Mucosa of gallbladder (tissue), 1 donor: ENCODE measurements around the gene ATXN1. TPM values are rescaled to one million over a fixed set of nuclear protein-coding genes. Genes with fewer than 3 reads are reported as not detected.

Source experiments
- DNase-seq: peaks from one replicate; pipeline ENCODE4 v3.0.0-alpha.2; 2020; ENCODE audit warnings: low spot score
- total RNA-seq: library from RNA; stranded (reverse); gene quantifications from one replicate; pipeline ENCODE4 v1.2.1, GENCODE V29; 2021
- donor health status: DM: no; HTN: no; CAD: no.

ATXN1 gene
- total RNA-seq, 1 donor from 2014 or later: 71.0 TPM

- DNase-seq: no peak
These were observed 320.5 kb downstream of the ATXN1 start for GRCh38 chr6:16440636-16441212.

DNA sequence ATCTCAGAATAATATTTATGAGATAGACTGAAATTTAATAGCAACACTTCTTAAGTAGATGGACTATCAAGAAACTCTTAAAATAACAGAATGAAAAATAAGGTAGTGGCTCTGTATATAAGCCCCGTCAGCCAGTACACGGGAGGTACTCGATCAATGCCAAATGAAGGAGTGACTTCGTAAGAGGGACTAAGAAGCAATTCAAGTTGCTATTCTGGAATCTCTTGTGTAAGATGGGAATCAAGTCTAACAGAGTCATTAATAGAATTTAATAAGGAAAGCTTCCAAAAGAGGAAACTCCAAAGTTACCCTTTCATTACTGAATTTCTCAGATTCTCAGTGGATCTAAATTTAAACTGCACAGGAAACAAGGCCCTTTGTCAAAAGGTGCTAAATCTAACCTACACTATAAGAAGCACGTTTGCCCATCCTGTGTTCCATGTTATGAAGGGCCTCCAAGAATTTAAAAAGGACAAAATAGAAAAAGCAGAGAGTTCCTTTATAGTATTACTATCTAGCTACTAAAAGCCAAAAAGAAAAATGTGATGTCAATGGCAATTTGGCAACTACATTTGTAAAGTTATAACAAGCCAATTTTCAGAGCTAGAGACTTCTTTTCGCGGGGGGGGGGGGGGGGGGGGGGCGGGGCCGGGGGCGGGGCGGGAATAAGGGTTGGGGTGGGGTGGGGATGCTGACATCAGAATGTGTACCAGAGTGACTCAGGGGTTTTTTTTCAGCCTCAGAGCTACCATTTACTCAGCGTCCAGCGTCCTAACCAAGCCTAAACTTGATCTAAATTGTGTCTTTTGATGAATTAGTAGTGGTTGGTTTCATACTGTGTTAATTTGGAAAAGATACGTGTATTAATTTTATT is 322.3 kb downstream of the ATXN1 start:
- no peak for DNase-seq

DNA sequence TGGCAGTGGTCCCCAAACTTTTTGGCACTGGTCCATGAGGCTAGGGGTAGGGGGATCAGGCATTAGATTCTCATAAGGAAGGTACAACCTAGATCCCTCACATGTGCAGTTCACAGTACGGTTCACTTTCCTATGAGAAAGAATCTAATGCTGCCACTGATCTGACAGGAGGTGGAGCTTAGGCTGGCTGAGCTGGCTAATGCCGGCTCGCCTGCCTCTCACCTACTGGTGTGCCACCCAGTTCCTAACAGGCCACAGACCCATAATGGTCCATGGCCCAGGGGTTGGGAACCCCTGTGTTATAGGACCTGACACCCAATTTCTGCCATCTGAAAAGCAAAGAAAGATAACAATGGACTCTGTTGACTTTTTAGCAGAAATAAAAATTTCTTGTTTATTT is 323.3 kb downstream of the ATXN1 start:
- DNase-seq: no peak

GRCh38 chr6:16437095-16437494 is 324.2 kb downstream of the ATXN1 start:
- DNase-seq: no peak

GRCh38 chr6:16436550-16436949 is 324.7 kb downstream of the ATXN1 start:
- DNase-seq: no peak

GRCh38 chr6:16434885-16435284 is 326.4 kb downstream of the ATXN1 start:
- no peak for DNase-seq

DNA sequence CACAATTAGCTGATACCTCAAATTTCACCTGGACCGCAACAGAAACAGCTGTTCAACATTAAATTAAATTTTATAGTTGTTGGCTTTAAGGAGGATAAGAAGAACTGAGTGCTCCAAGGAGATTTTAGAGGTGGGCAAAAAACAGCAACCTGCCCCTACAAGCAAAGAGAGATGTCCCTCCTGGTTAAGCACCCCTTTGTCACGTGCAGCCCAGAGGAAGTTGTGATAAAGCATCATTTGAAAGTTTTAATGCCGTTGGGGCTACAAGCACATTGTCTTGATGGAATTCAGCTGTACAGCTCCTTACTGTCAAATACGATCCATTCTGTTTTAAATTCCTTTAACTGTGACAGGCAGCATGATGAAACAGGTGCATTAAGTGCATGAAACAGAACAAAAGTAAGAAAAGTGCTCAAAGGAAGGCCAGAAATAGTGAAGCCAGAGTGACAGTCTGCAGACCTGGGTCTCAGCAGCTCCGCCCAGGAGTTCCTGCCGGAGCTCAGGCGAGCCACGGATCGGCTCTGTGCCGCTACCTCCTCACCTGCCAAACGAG is 327.8 kb downstream of the ATXN1 start:
- DNase-seq: no peak

DNA sequence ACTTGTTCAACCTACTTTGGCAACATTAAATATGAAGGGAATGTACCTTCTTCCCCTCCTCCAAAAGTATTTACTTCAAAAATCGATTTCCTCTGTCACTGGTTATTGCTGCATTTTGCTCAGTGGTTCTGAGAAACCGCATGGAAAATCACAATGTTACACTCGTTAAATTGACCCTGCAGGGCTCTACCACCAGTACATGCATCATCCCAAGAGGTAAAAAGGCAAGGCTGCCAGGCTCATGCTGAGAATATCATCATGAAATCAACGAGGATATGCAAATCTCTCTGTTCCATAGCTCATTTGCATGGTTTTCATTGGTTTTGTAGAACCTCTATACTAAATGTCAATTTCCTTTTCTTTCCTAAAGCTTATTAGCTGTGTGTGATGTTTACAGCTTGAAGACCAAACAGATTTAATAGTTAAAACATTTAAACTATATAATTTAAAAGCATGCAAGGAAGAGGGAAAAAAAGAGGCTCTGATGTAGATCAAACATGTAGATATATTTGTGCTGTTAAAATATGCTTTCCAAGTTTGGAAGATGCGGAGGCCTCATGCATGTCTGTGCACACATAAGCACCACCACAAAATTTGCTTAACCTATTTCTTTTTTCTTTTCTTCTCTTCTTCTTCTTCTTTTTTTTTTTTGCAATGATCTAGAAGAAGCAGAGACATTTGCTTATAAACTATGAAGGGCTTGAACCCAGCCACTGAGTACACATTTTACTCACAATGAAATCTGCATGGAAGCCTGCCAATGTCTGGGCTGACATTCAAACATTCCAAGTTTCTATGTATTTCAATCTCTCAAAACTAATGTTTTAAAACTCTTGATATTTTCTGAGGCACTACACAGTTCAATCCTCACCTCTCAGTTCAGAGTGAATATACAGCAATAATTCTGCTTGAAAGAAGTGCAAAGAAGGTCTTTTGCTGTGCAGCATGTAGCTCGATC is 328.9 kb downstream of the ATXN1 start:
- peak; percentile 36 for DNase-seq

DNA sequence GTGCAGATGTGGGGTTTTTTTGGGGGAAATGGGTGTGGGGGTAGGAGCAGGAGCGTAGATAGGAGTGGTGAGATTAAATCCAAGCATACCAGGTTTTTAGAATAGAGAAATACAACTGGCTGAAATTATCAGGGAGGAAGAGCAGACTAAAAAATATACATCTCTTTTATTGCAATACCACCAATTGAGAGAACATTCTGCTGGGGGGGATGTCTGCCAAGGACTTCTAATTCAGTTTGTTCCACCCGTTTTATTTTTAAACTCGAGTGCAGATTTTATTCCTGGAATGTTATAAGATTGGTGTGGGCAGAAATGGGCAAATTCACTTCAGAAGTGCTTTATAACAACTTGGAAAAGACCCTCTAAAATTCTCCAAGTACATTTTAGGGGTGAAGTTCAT is 330.2 kb downstream of the ATXN1 start:
- DNase-seq: no peak

DNA sequence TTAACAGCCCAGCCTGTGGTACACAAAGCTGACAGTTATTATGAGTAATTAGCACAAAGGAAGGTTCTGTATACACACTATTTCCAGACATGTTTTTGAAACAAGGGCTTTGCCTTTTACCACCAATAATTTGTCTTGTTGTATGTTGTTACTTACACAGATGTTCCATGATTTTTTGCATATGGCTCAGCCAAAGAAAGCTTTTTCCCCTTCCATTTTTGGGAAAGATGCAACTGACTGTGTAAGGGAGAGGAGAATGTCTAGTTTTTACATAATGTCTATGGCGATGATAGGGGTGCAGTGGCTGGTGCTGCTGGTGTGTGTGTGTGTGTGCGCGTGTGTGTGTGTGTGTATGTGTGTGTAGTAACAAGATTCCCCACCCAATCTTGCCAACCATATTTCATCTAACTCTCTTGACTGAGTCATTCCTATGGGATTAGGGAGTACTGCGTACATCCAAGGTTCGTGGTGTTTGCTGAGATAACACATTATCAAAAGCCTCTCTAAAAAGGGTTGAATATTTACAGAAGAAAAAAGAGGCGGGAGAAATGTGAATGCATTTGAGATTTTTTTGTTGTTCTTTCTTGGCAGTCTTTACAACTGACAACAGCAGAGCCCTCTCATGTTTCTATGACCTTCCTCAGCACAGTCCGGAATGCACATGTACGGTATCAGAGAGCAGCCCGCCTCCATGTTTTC is 330.7 kb downstream of the ATXN1 start:
- no peak for DNase-seq

DNA sequence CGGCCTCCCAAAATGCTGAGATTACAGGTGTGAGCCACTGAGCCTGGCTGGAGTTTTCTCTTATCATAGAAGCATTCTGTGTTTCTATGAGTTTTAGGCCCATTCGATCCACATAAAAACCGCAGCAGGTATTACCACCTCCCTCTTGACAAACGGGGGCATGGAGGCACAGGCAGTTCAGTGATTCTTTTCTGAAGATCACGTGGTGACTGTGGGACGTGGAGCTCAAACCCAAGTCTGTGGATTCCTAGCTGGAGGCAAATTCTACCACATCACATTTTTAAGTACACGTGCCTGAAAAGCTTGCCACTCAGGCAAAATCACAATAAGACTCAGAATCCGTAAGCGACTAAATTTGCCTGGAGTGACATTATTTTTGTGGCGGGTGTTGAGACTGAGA is 331.6 kb downstream of the ATXN1 start:
- no peak for DNase-seq

DNA sequence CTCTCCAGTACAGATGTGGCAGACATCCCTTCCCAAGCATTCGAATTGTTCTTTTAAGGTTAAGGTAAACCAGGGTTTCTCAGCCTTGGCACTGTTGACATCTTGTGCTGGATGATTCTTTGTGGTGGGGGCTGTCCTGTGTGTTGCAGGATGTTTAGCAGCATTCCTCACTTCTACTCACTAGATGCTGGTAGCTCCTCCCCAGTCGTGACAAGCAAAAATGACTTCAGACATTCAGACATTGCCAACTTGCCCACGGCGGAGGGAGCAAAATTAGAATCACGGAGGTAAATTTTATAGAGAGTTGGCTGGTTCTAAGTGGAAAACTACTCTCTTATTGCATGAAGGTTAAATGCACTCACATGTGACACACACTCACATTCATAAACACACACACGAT is 334.1 kb downstream of the ATXN1 start:
- no peak for DNase-seq

- DNase-seq: no peak
These were observed 335.2 kb downstream of the ATXN1 start for GRCh38 chr6:16425881-16426615.

GRCh38 chr6:16421462-16421960 is 339.7 kb downstream of the ATXN1 start:
- DNase-seq: no peak

GRCh38 chr6:16420715-16421461 is 340.4 kb downstream of the ATXN1 start:
- DNase-seq: no peak

DNA sequence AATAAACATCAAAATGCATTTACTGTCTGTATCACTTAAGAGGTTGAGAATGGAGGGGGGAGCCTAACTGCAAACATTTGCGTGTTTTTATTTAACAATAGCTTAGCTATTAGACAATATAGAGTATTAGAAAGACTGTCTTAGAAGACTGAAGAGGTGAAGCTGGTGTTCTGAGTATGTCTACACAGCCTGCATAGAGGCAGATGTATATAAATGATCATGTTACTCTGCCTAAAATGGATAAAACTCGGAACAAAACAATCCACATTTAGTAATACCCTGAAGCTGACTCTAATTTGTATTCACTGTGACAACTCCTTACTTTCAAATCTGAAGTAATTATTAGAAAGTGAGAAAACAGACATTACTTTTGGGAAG is 340.9 kb downstream of the ATXN1 start:
- DNase-seq: no peak

DNA sequence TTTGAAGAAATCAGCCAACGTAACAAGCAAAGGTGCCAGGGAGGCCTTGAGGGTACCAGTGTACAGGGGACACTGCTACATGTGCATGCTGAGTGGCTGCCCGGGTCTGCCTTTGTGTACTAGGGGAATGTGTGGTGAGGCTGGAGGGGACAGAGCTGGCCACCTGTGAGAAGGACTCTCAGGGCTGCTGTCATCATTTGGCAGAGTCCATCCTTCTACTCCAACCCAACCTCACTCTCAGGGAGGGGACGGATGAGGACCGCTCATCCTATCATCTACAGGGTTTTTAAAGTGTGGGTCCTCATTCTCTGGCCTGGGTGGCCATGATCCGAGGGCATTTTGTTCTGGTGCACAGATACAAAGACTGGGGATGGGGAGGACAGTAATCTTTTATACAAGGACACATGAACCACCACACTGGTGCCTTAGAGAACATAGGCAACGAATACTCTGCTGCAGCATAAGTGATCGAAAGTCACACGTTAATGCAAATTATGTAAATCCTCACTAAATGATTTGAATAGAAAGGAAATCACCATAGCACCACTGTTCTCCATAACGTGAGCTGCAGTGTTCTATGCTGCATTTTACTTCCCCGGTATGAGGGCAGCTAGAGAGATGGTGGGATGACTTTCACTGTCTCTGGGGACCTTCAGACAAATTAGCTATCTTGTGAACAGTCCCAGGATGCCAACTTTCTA is 341.5 kb downstream of the ATXN1 start:
- DNase-seq: no peak

DNA sequence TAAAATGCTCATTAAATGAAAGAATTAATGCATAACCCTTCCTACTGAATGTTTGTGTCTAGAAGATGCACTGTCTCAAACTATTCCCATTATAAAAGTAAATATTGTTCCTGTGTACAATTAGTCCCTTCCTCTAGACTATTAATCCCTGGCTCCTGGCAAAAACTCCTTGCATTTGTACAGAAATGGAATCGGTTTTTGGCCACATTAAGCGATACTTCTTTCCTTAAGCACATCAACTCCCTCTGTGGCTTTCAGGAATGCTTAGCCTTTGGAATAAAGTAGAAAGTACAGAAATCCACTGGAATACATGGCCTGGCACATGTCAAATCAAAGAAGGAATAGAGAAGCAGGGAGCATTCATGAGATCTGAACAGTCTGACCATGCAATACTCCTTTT is 343.1 kb downstream of the ATXN1 start:
- DNase-seq: no peak

DNA sequence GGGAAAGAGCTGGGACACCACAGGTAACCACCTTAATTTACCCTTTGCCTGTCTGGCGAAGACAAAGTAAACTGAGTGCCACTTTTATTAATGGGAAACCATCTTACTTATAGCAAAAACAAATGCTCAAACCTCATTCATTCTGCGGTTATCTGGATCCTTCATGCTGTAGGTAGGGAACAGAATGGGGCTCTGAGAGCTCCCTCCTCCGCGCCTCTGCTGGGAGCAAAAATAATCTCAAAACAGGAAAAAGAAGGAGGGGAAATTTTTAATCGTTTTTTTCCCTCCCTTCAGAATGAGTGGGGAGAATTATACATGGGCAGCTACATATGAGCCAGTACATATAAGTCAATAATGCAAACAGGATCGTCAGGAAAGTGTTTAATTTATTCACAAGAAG is 345.6 kb downstream of the ATXN1 start:
- no peak for DNase-seq
